SK-N-SH (cell line): Measurements from ENCODE around the gene TOP3A. TPM values are rescaled to one million over a fixed set of nuclear protein-coding genes. Genes with fewer than 3 reads are reported as not detected.

Experiments used
- CTCF ChIA-PET: fragments of 300-600, 350-600 bp; formaldehyde crosslinking; extraction: SDS; loops from one replicate; lab custom pipeline; 2021; lab: Yijun Ruan, JAX
- POLR2A ChIA-PET: fragments of 350-600 bp; sonication (Branson Sonifier 250); formaldehyde crosslinking; extraction: SDS; loops from one replicate; lab custom pipeline; 2020; ENCODE audit warnings: antibody characterized with exemption, inconsistent platforms; lab: Yijun Ruan, JAX
- DNase-seq: peaks from one replicate; pipeline ENCODE4 v3.0.0; 2012
- H2AFZ ChIP-seq: fragments of 200-600 bp; sonication (generic); 2 replicates; pipeline ENCODE4 v1.8.1; 2016; ENCODE audit warnings: antibody characterized with exemption, mild to moderate bottlenecking, low read depth
- H3F3A ChIP-seq: fragments of 200-600 bp; sonication (generic); replicated peaks from 2 replicates; pipeline ENCODE3; 2016; ENCODE audit warnings: antibody characterized with exemption, mild to moderate bottlenecking; ENCODE audit not compliant: insufficient read depth
- H3K27ac ChIP-seq, 2 experiments: fragments of 200-500 bp in 1 of 2; fragments of 200-600 bp in 1 of 2; sonication (Bioruptor generic) in 1 of 2; sonication (generic), shearing (Covaris generic) in 1 of 2; 2 replicates each; pipeline versions ENCODE4 v1.5.1 to v1.6.1; 2014 to 2016; ENCODE audit warnings: low read depth in 2 of 2, inconsistent platforms in 1 of 2, low read length in 1 of 2, mild to moderate bottlenecking in 1 of 2, mixed read lengths in 1 of 2
- H3K27me3 ChIP-seq: fragments of 200-600 bp; sonication (generic), shearing (Covaris generic); 2 replicates; pipeline ENCODE4 v1.6.1; 2016; ENCODE audit warnings: mixed run types; ENCODE audit not compliant: insufficient read depth
- H3K36me3 ChIP-seq, 2 experiments: fragments of 200-500 bp in 1 of 2; fragments of 200-600 bp in 1 of 2; sonication (Bioruptor generic) in 1 of 2; sonication (generic) in 1 of 2; replicated peaks in 1 of 2; 2 replicates each; pipeline versions ENCODE3 to v1.5.1; 2014 to 2016; ENCODE audit warnings: low read length in 1 of 2, mild to moderate bottlenecking in 1 of 2; ENCODE audit not compliant: insufficient read depth in 2 of 2, control insufficient read depth in 1 of 2
- H3K4me1 ChIP-seq, 2 experiments: fragments of 200-500 bp in 1 of 2; fragments of 200-600 bp in 1 of 2; sonication (Bioruptor generic) in 1 of 2; sonication (generic), shearing (Covaris generic) in 1 of 2; 2 replicates each; pipeline versions ENCODE4 v1.5.1 to v1.6.1; 2014 to 2016; ENCODE audit warnings: low read depth in 1 of 2, low read length in 1 of 2, mixed run types in 1 of 2; ENCODE audit not compliant: insufficient read depth in 2 of 2, control insufficient read depth in 1 of 2
- H3K4me2 ChIP-seq: fragments of 200-600 bp; sonication (generic), shearing (Covaris generic); 2 replicates; pipeline ENCODE4 v1.6.1; 2017; ENCODE audit warnings: mixed run types
- H3K4me3 ChIP-seq, 2 experiments: fragments of 200-500 bp in 1 of 2; fragments of 200-600 bp in 1 of 2; sonication (Bioruptor generic) in 1 of 2; sonication (generic), shearing (Covaris generic) in 1 of 2; 2 replicates each; pipeline versions ENCODE4 v1.5.1 to v1.8.1; 2014 to 2016; ENCODE audit warnings: low read depth in 2 of 2, inconsistent platforms in 1 of 2, low read length in 1 of 2, mild to moderate bottlenecking in 1 of 2, mixed read lengths in 1 of 2, moderate library complexity in 1 of 2
- H3K79me2 ChIP-seq: fragments of 200-600 bp; sonication (generic); 2 replicates; pipeline ENCODE4 v1.8.1; 2017; ENCODE audit warnings: mild to moderate bottlenecking; ENCODE audit not compliant: insufficient read depth
- H3K9ac ChIP-seq: fragments of 200-600 bp; sonication (generic); 2 replicates; pipeline ENCODE4 v1.6.1; 2017; ENCODE audit warnings: mixed run types
- H3K9me2 ChIP-seq: fragments of 200-600 bp; sonication (generic); 2 replicates; pipeline ENCODE4 v1.6.1; 2017; ENCODE audit warnings: mixed run types
- H3K9me3 ChIP-seq: fragments of 200-600 bp; sonication (generic); 2 replicates; pipeline ENCODE4 v1.6.1; 2017; ENCODE audit warnings: mixed run types, mild to moderate bottlenecking, moderate library complexity
- H4K20me1 ChIP-seq: fragments of 200-600 bp; sonication (generic); 2 replicates; pipeline ENCODE4 v1.6.1; 2017; ENCODE audit warnings: mild to moderate bottlenecking, mixed run types; ENCODE audit not compliant: insufficient read depth
- CTCF ChIP-seq: fragments of 200-600 bp; sonication (generic); IDR thresholded peaks from 2 replicates; pipeline ENCODE4 v1.6.1; 2017; ENCODE audit warnings: antibody characterized with exemption, mild to moderate bottlenecking, moderate library complexity
- EP300 ChIP-seq, 2 experiments: IDR thresholded peaks; 2 replicates each; pipeline versions ENCODE4 v1.4.0 to v1.6.1; 2012; ENCODE audit warnings: borderline replicate concordance in 1 of 2, low read depth in 1 of 2, low read length in 1 of 2
- EZH2phosphoT487 ChIP-seq: fragments of 200-600 bp; sonication (generic); IDR thresholded peaks from 2 replicates; pipeline ENCODE4 v1.6.1; 2017; ENCODE audit warnings: low read depth, mixed run types, mild to moderate bottlenecking, antibody characterized with exemption, moderate library complexity, borderline replicate concordance
- FOXJ3 ChIP-seq: sonication (generic); formaldehyde crosslinking; IDR thresholded peaks from 2 replicates; pipeline ENCODE4 v1.5.1; 2020; ENCODE audit warnings: mild to moderate bottlenecking, missing genetic modification reagents
- GABPA ChIP-seq: IDR thresholded peaks from 2 replicates; pipeline ENCODE4 v1.4.0; 2012; ENCODE audit warnings: low read depth, mild to moderate bottlenecking
- JUND ChIP-seq: IDR thresholded peaks from 2 replicates; pipeline ENCODE4 v1.4.0; 2012
- MAX ChIP-seq: IDR thresholded peaks from 2 replicates; pipeline ENCODE4 v1.4.0; 2012; ENCODE audit warnings: low read depth
- MEF2A ChIP-seq: IDR thresholded peaks from 2 replicates; pipeline ENCODE4 v1.4.0; 2012; ENCODE audit warnings: low read depth, borderline replicate concordance
- MXI1 ChIP-seq: IDR thresholded peaks from 2 replicates; pipeline ENCODE4 v1.6.1; 2012; ENCODE audit warnings: mild to moderate bottlenecking, low read depth, low read length, improper control_type of control experiment
- NFIC ChIP-seq: IDR thresholded peaks from 2 replicates; pipeline ENCODE4 v1.4.0; 2012; ENCODE audit warnings: borderline replicate concordance
- POLR2AphosphoS5 ChIP-seq: IDR thresholded peaks from 2 replicates; pipeline ENCODE4 v1.6.1; 2012; ENCODE audit warnings: low read depth, low read length
- RCOR1 ChIP-seq: fragments of 150-350 bp; IDR thresholded peaks from 2 replicates; pipeline ENCODE4 v1.6.1; 2017; ENCODE audit warnings: antibody characterized with exemption, low read length
- REST ChIP-seq: IDR thresholded peaks from 2 replicates; pipeline ENCODE4 v1.6.1; 2012; ENCODE audit warnings: mild to moderate bottlenecking, low read depth, low read length, moderate library complexity
- RFX5 ChIP-seq: IDR thresholded peaks from 2 replicates; pipeline ENCODE4 v1.6.1; 2012; ENCODE audit warnings: mild to moderate bottlenecking, improper control_type of control experiment, low read length
- SIN3A ChIP-seq: IDR thresholded peaks from 2 replicates; pipeline ENCODE4 v1.6.1; 2012; ENCODE audit warnings: low read depth, mild to moderate bottlenecking, low read length, moderate library complexity, borderline replicate concordance
- SMC3 ChIP-seq: IDR thresholded peaks from 2 replicates; pipeline ENCODE4 v1.6.1; 2012; ENCODE audit warnings: low read depth, low read length, improper control_type of control experiment
- TEAD4 ChIP-seq: IDR thresholded peaks from 2 replicates; pipeline ENCODE4 v1.4.0; 2012; ENCODE audit warnings: mild to moderate bottlenecking, borderline replicate concordance; ENCODE audit not compliant: insufficient read depth
- USF1 ChIP-seq: IDR thresholded peaks from 2 replicates; pipeline ENCODE4 v1.4.0; 2012; ENCODE audit warnings: low read depth, borderline replicate concordance
- YY1 ChIP-seq: IDR thresholded peaks from 2 replicates; pipeline ENCODE4 v1.4.0; 2012; ENCODE audit warnings: low read depth, mild to moderate bottlenecking
- WGBS: methylation state at CpG from one replicate; pipeline ENCODE4 v1.1.6; 2017; ENCODE audit warnings: low lambda C conversion rate; 5-methylcytosine and 5-hydroxymethylcytosine counted together
- polyA plus RNA-seq, 3 experiments: library from polyadenylated mRNA; depleted of rRNA; stranded (reverse); fragments of >200 nt; gene quantifications; 2 replicates each; pipeline ENCODE4 v1.2.3, GENCODE V29; 2012

The TOP3A gene
- polyA plus RNA-seq, 1 of the 3 experiments (the other 2 are of a cell fraction): 14.7 TPM

- TF ChIP-seq YY1 (no peak), EZH2phosphoT487 (no peak), FOXJ3 (no peak), SMC3 (no peak), REST (no peak), EP300 (IDR thresholded peaks at IDR 0.05; ENCODE audit: borderline replicate concordance in 1 of 2, low read depth in 1 of 2, low read length in 1 of 2) (no peak), MEF2A (no peak)
Measured at GRCh38 chr17:18262111-18262510, 52.7 kb downstream of the TOP3A start (continued).

- peak overlapping the region; percentile 91 to 98 for H3K4me3 ChIP-seq
- POLR2A ChIA-PET: no interaction called here
- H3F3A ChIP-seq: peaks cover 12% of the 10 kb centered on the region
- peaks cover 10% of the 10 kb centered on the region for H4K20me1 ChIP-seq
- no peaks in the 10 kb centered on the region for H3K9me2 ChIP-seq
- H3K27ac ChIP-seq: peak overlapping the region in 1 of 2 experiments; percentile 91; a peak in 2 of 4 replicates
- peaks cover 44% of the 10 kb centered on the region for H3K79me2 ChIP-seq
- H2AFZ ChIP-seq: no peak overlapping the region
- no peak for TF ChIP-seq POLR2AphosphoS5
- TF ChIP-seq TEAD4: no peak
- no peak for TF ChIP-seq GABPA
- no peak for TF ChIP-seq RCOR1
- no peak for TF ChIP-seq CTCF
- no peak for TF ChIP-seq RFX5
- TF ChIP-seq MXI1: no peak
- TF ChIP-seq NFIC: no peak
- TF ChIP-seq USF1: no peak
- TF ChIP-seq EZH2phosphoT487: no peak
- no peak for TF ChIP-seq MAX
- no peak for TF ChIP-seq YY1
- TF ChIP-seq SIN3A: no peak
- no peak for TF ChIP-seq JUND
- TF ChIP-seq REST: no peak
- TF ChIP-seq, all 33 proteins: peak for 0
- H3K4me1 ChIP-seq: peaks cover 8 to 33% of the 10 kb centered on the region in 2 experiments; a peak in 2 of 4 replicates
- H3K9ac ChIP-seq: peak overlapping the region; percentile 90
- no peaks in the 10 kb centered on the region for H3K27me3 ChIP-seq
- WGBS: 80% methylated on average over 2 of the region's 3 CpGs
- H3K36me3 ChIP-seq: peaks cover 0 to 26% of the 10 kb centered on the region in 2 experiments
- no peak for DNase-seq
- H3K9me3 ChIP-seq: no peaks in the 10 kb centered on the region
- CTCF ChIA-PET: interaction anchor here (0.6 to 1.6 kb wide), 3 partner anchors 13 to 40 kb away, joined by 3 to 4 read pairs (median 3); no protein-coding TSS in a partner anchor
- H3K4me2 ChIP-seq: peak overlapping the region; percentile 94
Measured at GRCh38 chr17:18261659-18262058, 53.1 kb downstream of the TOP3A start.
